ENCODE results near the gene AGBL1.
"Not testable (repeated sequence)": the region's sequence is repeated elsewhere in the genome, so short reads cannot be mapped to it uniquely, and the experiment has no call there.

The AGBL1 gene

GRCh38 chr15:86115145-86115801, 35.6 kb downstream of the AGBL1 start (continued):
- TF ChIP-seq, protein P1, sequence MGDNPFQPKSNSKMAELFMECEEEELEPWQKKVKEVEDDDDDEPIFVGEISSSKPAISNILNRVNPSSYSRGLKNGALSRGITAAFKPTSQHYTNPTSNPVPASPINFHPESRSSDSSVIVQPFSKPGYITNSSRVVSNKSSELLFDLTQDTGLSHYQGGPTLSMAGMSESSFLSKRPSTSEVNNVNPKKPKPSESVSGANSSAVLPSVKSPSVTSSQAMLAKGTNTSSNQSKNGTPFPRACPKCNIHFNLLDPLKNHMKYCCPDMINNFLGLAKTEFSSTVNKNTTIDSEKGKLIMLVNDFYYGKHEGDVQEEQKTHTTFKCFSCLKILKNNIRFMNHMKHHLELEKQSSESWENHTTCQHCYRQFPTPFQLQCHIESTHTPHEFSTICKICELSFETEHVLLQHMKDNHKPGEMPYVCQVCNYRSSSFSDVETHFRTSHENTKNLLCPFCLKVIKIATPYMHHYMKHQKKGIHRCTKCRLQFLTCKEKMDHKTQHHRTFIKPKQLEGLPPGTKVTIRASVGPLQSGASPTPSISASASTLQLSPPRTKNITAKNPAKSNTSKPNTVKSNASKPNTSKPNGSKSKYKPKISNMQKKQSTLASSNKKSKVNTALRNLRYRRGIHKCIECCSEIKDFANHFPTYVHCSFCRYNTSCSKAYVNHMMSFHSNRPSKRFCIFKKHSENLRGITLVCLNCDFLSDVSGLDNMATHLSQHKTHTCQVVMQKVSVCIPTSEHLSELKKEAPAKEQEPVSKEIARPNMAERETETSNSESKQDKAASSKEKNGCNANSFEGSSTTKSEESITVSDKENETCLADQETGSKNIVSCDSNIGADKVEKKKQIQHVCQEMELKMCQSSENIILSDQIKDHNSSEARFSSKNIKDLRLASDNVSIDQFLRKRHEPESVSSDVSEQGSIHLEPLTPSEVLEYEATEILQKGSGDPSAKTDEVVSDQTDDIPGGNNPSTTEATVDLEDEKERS (tag by site-specific recombination; IDR thresholded peaks at IDR 0.05) = no peak
- TF ChIP-seq ZNF514 (tag by site-specific recombination; IDR thresholded peaks at IDR 0.05) (no peak), ZNF776 (tag by site-specific recombination; IDR thresholded peaks at IDR 0.05; ENCODE audit: borderline replicate concordance) (no peak), ZNF501 (tag by site-specific recombination; IDR thresholded peaks at IDR 0.05) (no peak)

DNA sequence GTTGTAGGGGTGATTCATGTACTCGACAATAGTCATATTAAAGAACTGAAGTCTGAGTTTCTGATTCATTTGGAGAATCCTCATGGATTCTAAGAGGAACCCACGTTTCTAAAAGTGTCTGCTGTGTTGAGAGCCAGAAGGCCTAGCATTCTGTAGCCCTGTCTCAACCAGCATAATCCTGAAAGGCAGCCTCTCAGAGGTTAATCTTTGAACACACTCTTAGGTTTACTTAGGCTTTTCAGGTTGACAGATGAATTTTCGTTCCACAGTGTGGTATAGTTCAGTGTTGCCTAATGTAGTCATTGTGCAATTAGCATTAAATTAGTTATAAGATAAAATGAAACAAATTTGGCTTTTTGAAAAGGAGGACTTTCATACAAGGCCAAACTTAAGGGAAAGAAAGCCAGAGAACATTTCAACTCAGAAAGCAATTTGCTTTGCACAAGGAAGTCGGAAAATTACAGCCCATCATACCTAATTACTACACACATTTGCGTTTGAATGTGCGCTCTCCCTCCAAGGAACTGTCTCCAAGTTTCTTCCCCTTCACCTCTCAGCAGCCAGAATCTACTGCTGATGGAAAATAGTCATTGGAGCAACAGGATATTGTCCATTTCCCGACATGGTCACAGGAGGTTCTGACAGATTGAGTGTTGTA, 42.0 kb downstream of the AGBL1 start:
- H3K9me3 ChIP-seq (ENCODE audit: control insufficient read depth, insufficient read depth, low read depth, low read length) = no peaks in the 10 kb centered on the region
- TF ChIP-seq ZEB2 (tag by site-specific recombination; IDR thresholded peaks at IDR 0.05) (no peak), ZNF529 (tag by site-specific recombination; IDR thresholded peaks at IDR 0.05; ENCODE audit: insufficient replicate concordance) (no peak), ZNF704 (tag by site-specific recombination; IDR thresholded peaks at IDR 0.05) (no peak), ZNF501 (tag by site-specific recombination; IDR thresholded peaks at IDR 0.05) (no peak), KLF16 (tag by site-specific recombination; IDR thresholded peaks at IDR 0.05) (no peak), ZNF639 (tag by site-specific recombination; IDR thresholded peaks at IDR 0.05) (no peak), ZNF433 (tag by site-specific recombination; IDR thresholded peaks at IDR 0.05; ENCODE audit: low read depth) (no peak), ZNF404 (tag by site-specific recombination; IDR thresholded peaks at IDR 0.05) (no peak), ZNF416 (tag by site-specific recombination; IDR thresholded peaks at IDR 0.05) (no peak), ZNF132 (tag by site-specific recombination; IDR thresholded peaks at IDR 0.05; ENCODE audit: borderline replicate concordance) (no peak), ZSCAN23 (tag by site-specific recombination; IDR thresholded peaks at IDR 0.05) (no peak), GLIS1 (tag by site-specific recombination; IDR thresholded peaks at IDR 0.05) (no peak), ZNF626 (tag by site-specific recombination; IDR thresholded peaks at IDR 0.05) (no peak)
- TF ChIP-seq, protein P2, sequence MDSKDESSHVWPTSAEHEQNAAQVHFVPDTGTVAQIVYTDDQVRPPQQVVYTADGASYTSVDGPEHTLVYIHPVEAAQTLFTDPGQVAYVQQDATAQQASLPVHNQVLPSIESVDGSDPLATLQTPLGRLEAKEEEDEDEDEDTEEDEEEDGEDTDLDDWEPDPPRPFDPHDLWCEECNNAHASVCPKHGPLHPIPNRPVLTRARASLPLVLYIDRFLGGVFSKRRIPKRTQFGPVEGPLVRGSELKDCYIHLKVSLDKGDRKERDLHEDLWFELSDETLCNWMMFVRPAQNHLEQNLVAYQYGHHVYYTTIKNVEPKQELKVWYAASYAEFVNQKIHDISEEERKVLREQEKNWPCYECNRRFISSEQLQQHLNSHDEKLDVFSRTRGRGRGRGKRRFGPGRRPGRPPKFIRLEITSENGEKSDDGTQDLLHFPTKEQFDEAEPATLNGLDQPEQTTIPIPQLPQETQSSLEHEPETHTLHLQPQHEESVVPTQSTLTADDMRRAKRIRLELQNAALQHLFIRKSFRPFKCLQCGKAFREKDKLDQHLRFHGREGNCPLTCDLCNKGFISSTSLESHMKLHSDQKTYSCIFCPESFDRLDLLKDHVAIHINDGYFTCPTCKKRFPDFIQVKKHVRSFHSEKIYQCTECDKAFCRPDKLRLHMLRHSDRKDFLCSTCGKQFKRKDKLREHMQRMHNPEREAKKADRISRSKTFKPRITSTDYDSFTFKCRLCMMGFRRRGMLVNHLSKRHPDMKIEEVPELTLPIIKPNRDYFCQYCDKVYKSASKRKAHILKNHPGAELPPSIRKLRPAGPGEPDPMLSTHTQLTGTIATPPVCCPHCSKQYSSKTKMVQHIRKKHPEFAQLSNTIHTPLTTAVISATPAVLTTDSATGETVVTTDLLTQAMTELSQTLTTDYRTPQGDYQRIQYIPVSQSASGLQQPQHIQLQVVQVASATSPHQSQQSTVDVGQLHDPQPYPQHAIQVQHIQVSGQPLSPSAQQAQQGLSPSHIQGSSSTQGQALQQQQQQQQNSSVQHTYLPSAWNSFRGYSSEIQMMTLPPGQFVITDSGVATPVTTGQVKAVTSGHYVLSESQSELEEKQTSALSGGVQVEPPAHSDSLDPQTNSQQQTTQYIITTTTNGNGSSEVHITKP (tag by site-specific recombination; IDR thresholded peaks at IDR 0.05) = no peak
- TF ChIP-seq, protein P3, sequence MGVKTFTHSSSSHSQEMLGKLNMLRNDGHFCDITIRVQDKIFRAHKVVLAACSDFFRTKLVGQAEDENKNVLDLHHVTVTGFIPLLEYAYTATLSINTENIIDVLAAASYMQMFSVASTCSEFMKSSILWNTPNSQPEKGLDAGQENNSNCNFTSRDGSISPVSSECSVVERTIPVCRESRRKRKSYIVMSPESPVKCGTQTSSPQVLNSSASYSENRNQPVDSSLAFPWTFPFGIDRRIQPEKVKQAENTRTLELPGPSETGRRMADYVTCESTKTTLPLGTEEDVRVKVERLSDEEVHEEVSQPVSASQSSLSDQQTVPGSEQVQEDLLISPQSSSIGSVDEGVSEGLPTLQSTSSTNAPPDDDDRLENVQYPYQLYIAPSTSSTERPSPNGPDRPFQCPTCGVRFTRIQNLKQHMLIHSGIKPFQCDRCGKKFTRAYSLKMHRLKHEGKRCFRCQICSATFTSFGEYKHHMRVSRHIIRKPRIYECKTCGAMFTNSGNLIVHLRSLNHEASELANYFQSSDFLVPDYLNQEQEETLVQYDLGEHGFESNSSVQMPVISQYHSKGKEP (tag by site-specific recombination; IDR thresholded peaks at IDR 0.05) = no peak
- H3K27ac ChIP-seq (ENCODE audit: extremely low read depth, low read depth, low read length) = no peak overlapping the region
- ChIA-PET POLR2A (no interaction called here), CTCF (no interaction called here)
- H3K4me3 ChIP-seq (ENCODE audit: low read depth, low read length) = no peak overlapping the region
- H3K36me3 ChIP-seq (ENCODE audit: control insufficient read depth in 2 of 2, insufficient read depth in 1 of 2, low read length in 2 of 2) = no peaks in the 10 kb centered on the region
- no peaks in the 10 kb centered on the region for H3K4me1 ChIP-seq (ENCODE audit: control insufficient read depth, insufficient read depth, low read length)

DNA sequence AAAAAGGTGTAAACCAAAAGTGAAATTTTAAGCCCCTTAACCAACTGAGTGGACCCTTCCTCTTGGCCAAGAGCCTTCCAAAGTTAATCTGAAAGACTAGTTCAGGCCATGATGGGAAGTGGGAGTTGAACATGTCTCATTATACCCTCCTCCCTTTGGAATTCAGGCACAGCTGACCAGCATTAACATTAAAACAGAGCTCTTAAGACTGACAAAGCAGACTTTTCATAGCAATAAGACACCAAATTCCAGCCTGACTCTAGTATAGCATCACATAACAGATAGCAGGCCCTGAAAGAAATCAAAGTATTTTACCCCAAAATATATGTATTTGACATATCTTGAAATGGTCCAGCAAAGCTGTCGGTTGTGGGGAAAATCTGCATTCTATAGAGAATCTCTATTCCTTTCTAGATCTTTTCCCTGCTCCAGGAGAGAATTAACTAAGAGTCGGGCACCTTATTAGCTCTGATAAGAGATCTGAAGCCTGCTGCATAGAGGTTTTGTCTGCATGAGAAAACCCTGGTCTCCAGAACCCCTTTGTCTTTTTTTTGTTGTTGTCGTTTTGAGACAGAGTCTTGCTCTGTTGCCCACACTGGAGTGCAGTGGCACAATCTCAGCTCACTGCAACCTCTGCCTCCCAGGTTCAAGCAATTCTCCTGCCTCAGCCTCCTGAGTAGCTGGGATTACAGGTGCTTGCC, 43.2 kb downstream of the AGBL1 start:
- POLR2A ChIA-PET; H3K4me1 ChIP-seq (ENCODE audit: control insufficient read depth, insufficient read depth, low read length); H3K4me3 ChIP-seq (ENCODE audit: low read depth, low read length); H3K36me3 ChIP-seq (ENCODE audit: control insufficient read depth in 2 of 2, insufficient read depth in 1 of 2, low read length in 2 of 2); H3K27ac ChIP-seq (ENCODE audit: extremely low read depth, low read depth, low read length); H3K9me3 ChIP-seq (ENCODE audit: control insufficient read depth, insufficient read depth, low read depth, low read length): not testable (repeated sequence)
- CTCF ChIA-PET = interaction anchor here (1.0 kb wide), 1 partner anchor 7 kb away, joined by 3 read pairs; no protein-coding TSS in a partner anchor
